ENCODE data around the gene DECR2. TPM values are rescaled to one million over a fixed set of nuclear protein-coding genes. Genes with fewer than 3 reads are reported as not detected.

Gene DECR2
- total and polyA plus RNA-seq, 9 of the 15 experiments (the other 6 are each of a cell fraction or from before 2014, with no cell fraction given): 1.0 to 31.9 (median 10.3) TPM

- Histone ChIP-seq H3K9me1 (ENCODE audit: control insufficient read depth, insufficient read depth, low read length) (no peaks in the 10 kb centered on the region), H3K4me2 (ENCODE audit: insufficient read depth, low read length) (no peak overlapping the region), H3K27ac (ENCODE audit: extremely low read depth, low read depth, low read length) (no peak overlapping the region), H3K36me3 (ENCODE audit: control insufficient read depth, insufficient read depth, low read length) (peaks cover 11% of the 10 kb centered on the region), H3K9ac (ENCODE audit: insufficient read depth in 1 of 2, low read depth in 2 of 2, low read length in 2 of 2) (peak overlapping the region in 1 of 2 experiments; percentile 90; a peak in 2 of 4 replicates), H3K4me3 (no peak overlapping the region), H3K9me3 (replicated peaks; ENCODE audit: control insufficient read depth, insufficient read depth, low read depth, low read length) (no peaks in the 10 kb centered on the region), H4K20me1 (replicated peaks; ENCODE audit: control insufficient read depth, insufficient read depth, low read length) (no peaks in the 10 kb centered on the region), H3K4me1 (replicated peaks in 1 of 2; ENCODE audit: control insufficient read depth in 2 of 2, insufficient read depth in 2 of 2, low read length in 2 of 2) (peaks cover 16 to 54% of the 10 kb centered on the region in 2 experiments), H2AFZ (ENCODE audit: low read depth, low read length) (no peak overlapping the region), H3K27me3 (ENCODE audit: control insufficient read depth in 2 of 2, insufficient read depth in 2 of 2, low read length in 2 of 2) (no peaks in the 10 kb centered on the region), H3K79me2 (ENCODE audit: control insufficient read depth, insufficient read depth, low read length) (peaks cover 21% of the 10 kb centered on the region)
- ChIA-PET POLR2A (no interaction called here), CTCF (ENCODE audit: low intra/inter-chr PET ratio) (no interaction called here)
- BruUV-seq (replicated peaks): no TSS peak
- no peak for DNase-seq (ENCODE audit: extremely low read depth in 1 of 4, low spot score in 3 of 4)
- intact Hi-C loops (cut with micrococcal nuclease): loop anchor here (5.0 kb wide), 1 partner anchor 118 kb away; no protein-coding TSS in a partner anchor
- no peak for FAIRE-seq
- TF ChIP-seq MCM3 (IDR thresholded peaks at IDR 0.05) (no peak), ZNF316 (IDR thresholded peaks at IDR 0.05) (no peak), GATAD2A (IDR thresholded peaks at IDR 0.05) (no peak), ZNF3 (CRISPR knock-in tag; IDR thresholded peaks at IDR 0.05) (no peak), E2F6 (IDR thresholded peaks at IDR 0.05; ENCODE audit: borderline replicate concordance in 1 of 2, extremely low read depth in 1 of 2, insufficient read depth in 1 of 2, insufficient read length in 1 of 2, low read depth in 1 of 2, low read length in 1 of 2, poor library complexity in 1 of 2, severe bottlenecking in 1 of 2) (no peak), CREBBP (IDR thresholded peaks at IDR 0.05; ENCODE audit: low read depth, low read length) (no peak), BDP1 (IDR thresholded peaks at IDR 0.05; ENCODE audit: insufficient read depth, insufficient read length) (no peak), NFE2 (IDR thresholded peaks at IDR 0.05; ENCODE audit: low read depth) (no peak), CREM (IDR thresholded peaks at IDR 0.05; ENCODE audit: low read depth) (no peak), HNRNPLL (IDR thresholded peaks at IDR 0.05; ENCODE audit: low read depth, low read length, poor library complexity, severe bottlenecking) (no peak), ZNF175 (CRISPR knock-in tag; IDR thresholded peaks at IDR 0.05; ENCODE audit: low read depth) (no peak), ZNF561 (CRISPR knock-in tag; conservative IDR thresholded peaks at IDR 0.05) (no peak), ZNF644 (tag; IDR thresholded peaks at IDR 0.05; ENCODE audit: low read depth) (no peak), ZSCAN32 (CRISPR knock-in tag; IDR thresholded peaks at IDR 0.05) (no peak), ZMIZ1 (IDR thresholded peaks at IDR 0.05; ENCODE audit: low read depth in 2 of 2, low read length in 2 of 2) (no peak)
- no peak for ATAC-seq
- in situ Hi-C loops (cut with MboI): no loop called here
- 60% methylated on average over 9 of the region's 10 CpGs for WGBS (ENCODE audit: insufficient coverage, low coverage, missing lambda C conversion rate)
Observed at GRCh38 chr16:354971-355461, 46.7 kb upstream of the DECR2 start.

Data from K562 (cell line).